HG02571 (cell line): ENCODE measurements around the gene FCHO1.
"Not testable (repeated sequence)": the region's sequence is repeated elsewhere in the genome, so short reads cannot be mapped to it uniquely, and the experiment has no call there.

Experiments
- ATAC-seq: cut with Tn5 transposase; IDR thresholded peaks from one replicate; pipeline ENCODE4 v1.9.1; 2021; ENCODE audit warnings: mild to moderate bottlenecking, moderate library complexity; ENCODE audit not compliant: unreplicated experiment

Gene FCHO1

DNA sequence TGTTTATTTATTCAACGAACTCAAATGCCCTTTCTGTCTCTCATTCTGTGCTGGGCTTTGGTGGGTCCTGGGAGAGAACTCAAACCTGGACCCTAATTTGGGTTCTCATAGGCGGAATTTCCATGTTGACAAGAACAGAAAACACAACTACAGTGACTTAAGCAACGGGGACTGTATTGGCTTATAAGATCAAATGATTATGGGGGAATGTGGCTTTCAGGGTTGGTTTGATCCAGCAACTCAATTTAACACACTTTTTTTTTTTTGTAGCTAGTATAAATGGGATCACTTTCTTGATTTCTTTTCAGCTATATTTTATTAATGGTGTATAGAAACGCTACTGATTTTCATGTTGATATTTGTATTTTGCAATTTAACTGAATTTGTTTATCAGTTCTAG is 9.9 kb downstream of the FCHO1 start:
- no peak for ATAC-seq

DNA sequence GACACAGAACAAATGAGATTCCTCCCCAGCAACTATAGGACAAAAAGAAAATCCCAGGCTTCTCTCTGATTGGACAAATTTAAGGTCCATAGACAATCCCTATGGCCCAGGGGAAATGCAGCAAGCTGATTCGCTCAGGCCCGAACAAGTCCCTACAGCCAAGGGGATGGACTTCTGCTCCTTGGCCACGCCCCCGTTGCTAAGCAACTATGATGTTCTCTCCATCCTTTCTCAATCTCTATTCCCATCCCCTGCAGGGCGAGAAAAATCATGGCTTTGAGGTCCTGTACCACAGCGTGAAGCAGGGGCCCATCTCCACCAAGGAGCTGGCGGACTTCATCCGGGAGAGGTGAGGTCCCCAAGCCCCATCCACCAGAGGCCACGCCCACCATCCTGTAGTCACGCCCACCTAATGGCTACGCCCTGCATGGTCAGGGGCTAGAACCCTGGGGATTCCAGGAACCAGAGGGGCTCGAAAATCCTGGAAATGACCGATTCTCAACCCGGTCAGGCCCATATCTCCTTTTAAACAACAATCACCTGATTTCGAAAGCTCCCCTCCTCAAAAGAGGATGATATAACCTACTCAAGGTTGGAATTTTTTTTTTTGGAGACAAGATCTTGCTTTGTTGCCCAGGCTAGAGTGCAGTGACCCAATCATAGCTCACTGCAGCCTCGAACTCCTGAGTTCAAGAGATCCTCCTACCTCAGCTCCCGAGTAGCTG is 11.4 kb downstream of the FCHO1 start:
- no peak for ATAC-seq

DNA sequence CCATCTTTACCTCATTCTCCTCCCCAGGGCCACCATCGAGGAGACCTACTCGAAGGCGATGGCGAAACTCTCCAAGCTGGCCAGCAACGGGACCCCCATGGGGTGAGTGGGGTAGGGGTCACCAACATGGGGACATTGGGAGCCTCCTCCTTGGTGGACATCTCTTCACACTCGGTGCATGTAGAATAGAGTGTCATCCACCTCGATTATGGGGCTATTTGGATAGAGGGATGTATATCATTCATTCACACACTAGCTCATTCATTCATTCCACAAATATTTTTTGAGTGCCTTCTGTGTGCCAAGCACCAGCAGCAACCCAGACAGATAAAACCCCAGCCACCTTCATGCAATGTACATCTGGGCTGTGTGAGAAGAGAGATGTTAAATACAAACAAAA is 13.1 kb downstream of the FCHO1 start:
- ATAC-seq: no peak

DNA sequence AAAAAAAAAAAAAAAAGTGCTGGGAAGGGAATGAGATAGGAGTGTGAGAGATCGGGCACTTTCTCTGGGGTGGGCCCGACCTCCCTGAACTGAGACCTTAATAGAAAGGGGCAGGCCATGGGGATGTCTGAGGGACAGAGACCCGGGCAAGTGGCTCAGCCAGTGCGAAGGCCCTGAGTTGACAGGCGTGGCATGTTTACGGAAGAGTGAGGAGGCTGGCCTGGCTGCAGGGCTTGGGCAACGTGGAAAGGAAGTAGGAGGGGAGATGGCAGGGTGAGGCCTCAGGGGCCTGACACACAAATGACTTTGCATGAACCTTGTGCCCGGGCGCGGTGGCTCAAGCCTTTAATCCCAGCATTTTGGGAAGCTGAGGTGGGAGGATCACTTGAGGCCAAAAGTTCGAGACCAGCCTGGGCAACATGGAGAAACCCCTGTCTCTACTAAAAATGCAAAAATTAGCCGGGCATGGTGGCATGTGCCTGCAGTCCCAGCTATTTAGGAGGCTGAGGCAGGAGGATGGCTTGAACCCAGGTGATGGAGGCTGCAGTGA is 13.9 kb downstream of the FCHO1 start:
- ATAC-seq: no peak

DNA sequence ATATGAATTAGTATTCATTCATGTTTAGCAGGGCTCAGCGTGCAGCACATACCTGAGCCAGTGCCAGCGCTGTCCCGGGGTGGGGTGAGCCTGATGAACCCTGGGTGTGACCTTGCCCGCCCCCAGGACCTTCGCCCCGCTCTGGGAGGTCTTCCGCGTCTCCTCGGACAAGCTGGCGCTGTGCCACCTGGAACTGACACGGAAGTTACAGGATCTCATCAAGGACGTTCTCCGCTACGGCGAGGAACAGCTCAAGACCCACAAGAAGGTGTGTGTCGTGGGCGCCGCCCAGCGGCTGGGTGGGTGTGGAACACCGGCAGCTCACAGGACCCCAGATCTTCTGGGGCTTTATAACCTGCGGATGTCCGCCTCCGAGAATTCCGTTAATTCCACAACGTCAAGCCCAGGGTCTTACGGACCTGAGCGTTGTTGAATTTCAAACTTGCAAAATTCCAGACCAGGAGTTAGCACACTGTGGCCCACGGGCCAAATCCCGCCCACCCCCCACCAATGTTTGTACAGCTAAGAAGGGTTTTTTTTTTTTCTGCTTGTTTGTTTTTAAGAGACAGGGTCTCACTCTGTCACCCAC is 15.4 kb downstream of the FCHO1 start:
- ATAC-seq: no peak

DNA sequence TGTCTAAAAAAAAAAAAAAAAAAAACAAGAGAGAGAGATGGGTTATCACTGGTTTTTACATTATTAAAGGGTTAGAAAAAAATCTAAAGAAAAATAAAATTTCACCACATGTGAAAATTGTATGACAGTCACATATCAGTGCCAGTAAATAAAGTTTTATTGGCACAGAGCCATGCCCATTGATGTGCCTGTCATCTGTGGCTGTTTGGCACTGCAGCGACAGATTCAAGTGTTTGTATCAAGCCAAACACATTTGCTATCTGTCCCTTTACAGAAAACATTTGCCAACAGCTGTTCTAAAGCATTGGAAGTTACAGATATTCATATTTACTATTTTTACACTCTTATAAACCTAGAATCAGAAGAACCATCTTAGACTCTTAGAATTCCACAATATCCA is 16.3 kb downstream of the FCHO1 start:
- ATAC-seq: no peak

DNA sequence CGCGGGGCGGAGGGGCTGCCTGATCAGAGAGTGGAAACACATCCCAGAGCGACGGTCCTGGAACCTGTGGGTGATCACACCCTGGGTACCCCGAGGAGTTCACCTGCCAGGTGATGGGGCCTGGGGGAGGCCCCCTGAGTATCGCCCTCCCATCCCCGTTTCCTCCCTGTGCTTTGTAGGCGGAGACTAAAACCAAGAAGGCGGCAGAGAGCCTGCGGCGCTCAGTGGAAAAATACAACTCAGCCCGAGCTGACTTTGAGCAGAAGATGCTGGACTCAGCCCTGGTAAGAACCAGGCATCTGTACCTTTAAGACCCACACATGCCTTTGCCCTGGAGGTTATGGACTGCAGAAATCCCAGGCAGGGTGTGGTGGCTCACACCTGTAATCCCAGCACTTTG is 19.3 kb downstream of the FCHO1 start:
- no peak for ATAC-seq

DNA sequence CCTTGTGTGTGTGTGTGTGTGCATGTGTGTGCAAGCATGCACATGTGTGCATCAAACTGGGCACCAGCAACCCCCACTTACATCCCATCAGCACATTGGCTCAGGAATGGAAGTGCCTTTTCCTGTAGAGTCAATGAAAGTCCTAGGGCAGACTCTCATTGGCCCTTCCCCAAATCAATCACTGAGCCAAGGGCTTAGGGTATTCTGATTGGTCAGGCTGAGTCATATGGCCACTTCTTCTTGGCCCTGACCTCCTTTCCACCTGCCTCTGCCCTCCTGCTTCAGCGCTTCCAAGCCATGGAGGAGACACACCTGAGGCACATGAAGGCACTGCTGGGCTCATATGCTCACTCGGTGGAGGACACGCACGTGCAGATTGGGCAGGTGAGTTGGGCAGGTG is 20.9 kb downstream of the FCHO1 start:
- no peak for ATAC-seq

DNA sequence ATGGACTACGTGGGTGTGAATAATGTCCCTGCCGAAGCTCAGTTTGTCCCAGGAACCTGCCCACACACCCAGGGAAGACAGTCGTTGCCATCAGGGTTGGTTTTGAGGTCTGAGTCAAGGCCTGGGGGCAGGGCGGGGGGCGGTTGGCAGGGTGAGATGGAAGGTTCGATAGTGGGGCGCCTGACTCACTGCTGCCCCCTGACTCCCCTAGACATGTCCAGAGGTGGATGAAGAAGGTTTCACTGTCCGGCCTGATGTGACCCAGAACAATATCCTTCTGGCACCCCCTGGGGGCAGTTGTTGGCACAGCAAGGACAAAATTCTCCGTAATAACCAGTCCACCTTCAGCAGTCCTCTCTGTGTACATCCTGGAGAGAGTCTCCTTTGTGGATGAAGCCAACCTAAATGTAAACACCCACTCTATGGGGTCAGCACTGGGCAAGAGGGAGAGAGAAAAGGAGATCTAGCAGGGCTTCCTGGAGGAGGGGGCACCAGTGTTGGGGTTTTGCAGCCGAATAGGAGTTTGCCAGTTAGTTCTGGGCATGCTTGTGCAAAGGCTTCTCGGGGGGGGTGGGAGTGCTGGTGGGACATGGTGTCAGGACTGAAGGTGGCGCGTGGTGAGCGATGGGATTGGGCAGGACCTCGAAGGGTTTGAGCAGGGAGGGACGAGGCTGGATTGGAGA is 24.1 kb downstream of the FCHO1 start:
- ATAC-seq: no peak

DNA sequence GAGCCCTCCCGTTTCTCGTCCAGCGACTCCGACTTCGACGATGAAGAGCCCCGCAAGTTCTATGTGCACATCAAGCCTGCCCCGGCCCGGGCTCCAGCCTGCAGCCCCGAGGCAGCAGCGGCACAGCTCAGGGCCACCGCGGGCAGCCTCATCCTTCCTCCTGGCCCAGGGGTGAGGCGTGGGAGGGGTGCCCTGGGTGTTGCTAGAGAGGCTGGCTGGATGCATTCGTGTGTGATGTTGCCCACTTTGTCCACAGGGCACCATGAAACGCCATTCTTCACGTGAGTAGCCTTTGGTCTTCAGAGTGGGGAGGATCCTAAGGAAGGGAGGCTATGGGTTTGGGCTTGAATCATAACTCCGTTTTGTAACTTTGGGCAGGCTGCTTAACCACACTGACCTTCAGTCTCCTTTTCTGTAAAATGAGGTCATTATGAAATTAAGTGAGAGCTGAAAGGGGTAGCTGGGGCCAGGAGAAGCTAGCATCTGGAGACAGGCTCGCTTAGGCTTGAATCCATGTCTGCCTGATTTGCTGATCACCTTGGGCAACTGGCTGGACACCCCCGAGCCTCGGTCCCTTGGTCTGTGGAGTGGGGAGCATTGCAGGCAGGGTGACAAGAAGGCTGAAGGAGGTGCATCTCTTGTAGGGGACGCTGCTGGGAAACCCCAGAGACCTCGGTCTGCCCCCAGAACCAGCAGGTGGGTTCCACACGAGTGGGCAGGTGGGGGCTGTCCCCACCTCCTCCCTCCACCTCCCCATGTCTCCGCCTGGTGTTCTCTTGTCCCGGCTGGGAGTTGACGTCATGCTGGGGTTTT is 24.9 kb downstream of the FCHO1 start:
- ATAC-seq: peak; percentile 63

DNA sequence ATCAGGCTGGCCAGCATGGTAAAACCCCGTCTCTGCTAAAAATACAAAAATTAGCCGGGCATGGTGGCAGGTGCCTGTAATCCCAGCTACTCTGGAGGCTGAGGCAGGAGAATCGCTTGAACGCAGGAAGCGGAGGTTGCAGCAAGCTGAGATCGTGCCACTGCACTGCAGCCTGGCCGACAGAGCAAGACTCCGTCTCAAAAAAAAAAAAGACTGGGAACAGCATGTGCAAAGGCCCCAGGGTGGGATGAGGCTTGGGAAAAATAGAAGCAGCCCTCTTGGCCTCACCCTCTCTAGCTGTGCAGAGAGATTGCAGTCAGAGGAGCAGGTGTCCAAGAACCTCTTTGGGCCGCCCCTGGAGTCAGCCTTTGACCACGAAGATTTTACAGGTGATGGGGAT is 26.6 kb downstream of the FCHO1 start:
- ATAC-seq: not testable (repeated sequence)

DNA sequence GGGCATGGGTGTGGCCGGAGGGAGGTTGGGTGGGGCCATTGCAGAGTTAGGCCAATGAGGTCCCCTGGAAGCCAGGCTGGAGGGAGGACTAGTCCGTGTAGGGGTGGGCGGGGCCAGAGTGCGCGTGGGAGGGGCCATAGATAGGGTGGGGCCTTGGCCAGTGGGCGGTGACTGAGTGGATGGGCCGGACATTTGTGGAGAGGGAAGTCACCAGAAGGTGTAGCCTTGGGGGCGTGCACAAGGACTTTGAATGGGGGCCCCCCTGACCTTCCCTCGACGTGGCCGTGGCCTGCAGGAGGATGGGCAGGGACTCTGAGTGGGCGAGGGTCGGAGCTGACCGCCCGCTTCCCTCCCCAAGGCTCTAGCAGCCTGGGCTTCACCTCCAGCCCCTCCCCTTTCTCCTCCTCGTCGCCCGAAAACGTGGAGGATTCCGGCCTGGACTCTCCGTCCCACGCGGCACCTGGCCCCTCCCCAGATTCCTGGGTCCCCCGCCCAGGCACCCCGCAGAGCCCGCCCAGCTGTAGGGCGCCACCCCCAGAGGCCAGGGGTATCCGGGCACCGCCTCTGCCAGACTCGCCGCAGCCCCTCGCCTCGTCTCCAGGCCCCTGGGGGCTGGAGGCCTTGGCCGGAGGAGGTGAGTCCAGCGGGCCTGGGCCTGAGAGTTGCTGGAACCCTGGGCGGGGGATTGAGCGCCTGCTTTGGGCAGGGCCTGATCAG is 27.1 kb downstream of the FCHO1 start:
- ATAC-seq: no peak

DNA sequence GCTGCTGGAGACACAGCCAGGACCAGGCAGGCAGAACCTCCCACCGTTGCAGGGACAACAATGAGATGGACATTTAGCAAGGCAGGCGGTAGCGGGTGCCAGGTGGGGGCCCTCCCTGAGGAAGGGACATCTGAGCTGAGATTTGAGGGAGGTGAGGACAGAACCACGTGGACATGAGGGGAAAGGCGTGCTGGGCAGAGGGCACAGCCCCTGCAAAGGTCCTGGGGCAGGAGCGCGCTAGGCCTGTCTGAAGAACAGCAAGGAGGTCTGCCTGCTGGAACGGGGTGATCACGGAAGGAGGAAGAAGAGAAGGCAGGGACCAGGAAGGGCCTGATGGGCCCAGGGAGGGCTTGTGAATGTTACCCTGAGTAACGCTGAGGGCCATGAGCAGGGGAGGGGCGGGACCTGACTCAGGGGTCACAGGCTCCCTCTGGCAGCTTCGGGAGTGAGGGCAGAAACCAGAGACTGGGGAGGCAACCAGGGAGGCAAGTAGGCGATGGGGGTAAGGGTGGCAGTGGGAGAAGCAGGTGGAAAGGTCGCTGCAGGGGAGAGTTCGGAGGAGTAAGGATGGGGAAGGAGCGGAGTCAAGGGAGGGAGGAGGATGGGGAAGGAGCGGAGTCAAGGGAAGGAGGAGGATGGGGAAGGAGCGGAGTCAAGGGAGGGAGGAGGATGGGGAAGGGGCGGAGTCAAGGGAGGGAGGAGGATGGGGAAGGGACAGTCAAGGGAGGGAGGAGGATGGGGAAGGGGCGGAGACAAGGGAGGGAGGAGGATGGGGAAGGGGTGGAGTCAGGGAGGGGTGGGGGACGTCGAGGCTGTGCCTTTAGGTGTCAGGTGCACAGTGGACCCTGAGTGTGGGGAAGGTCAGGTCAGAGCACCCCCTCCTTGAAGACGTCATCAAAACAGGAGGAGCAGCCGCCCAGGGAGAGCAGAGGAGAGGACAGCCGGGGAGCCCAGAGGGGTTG is 28.0 kb downstream of the FCHO1 start:
- no peak for ATAC-seq

DNA sequence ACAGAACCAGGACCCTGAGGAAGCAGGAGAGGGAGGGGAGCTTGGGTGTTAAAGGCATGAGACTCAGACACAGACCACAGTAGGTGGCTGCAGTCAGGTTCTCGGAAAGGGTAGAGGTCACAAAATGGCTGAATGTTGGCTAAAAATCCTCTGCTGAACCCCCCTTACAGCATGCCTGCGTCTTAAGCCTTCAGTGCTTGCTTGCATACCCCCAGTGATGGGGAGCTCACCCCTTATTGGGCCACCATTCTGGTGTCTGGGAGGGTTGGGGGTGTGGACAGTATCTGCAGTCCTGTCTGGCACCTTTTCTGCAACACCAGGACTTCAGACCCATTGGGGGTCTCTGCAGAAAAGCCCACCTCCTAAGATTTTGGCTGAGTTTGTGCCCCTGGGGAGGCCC is 29.5 kb downstream of the FCHO1 start:
- no peak for ATAC-seq

DNA sequence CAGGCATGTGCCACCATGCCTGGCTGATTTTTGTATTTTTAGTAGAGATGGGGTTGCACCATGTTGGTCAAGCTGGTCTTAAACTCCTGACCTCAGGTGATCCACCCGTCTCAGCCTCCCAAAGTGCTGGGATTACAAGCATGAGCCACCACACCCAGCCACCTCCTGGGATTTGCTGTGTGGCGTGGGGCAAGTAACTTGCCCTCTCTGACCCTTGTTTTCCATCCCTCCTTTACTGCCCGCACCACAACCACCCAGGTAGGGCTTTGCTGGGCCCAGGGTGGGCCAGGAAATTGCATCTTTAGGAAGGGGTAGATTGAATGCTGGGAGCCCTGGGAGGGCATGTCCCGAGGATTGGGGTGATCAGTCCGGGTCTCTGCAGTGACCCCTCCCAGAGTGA is 32.4 kb downstream of the FCHO1 start:
- ATAC-seq: not testable (repeated sequence)

DNA sequence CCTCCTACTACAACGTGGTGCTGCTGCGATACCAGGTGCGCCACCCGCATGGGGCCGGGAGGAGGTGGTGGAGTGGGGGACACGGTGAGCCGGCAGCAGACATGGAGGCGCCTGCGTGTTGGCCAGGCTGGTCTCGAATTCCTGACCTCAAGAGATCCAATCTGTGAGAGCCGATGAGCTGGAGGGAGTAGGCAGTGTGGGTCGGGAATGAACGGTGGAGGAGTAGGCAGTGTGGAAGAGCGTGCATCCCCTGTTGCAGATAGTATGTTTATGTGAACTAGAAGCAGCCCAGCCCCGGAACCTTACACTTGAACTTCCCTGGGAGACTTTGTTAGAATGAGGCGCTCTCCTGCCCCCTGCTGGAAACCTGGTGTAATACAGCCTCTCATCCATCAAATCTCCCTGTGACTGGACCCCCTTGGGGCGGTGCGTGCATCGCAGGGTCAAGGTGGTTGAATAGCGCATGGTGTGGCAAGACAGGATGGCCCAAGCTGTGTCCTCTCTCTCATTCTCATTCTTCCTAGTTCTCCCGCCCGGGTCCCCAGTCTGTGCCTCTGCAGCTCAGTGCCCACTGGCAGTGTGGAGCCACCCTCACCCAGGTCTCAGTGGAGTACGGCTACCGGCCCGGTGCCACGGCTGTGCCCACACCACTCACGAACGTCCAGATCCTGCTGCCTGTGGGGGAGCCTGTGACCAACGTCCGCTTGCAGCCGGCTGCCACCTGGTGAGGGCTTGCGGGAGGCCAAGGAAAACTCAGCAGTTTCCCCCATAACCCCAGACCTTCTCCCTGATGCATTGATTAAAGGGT is 33.1 kb downstream of the FCHO1 start:
- ATAC-seq: no peak

DNA sequence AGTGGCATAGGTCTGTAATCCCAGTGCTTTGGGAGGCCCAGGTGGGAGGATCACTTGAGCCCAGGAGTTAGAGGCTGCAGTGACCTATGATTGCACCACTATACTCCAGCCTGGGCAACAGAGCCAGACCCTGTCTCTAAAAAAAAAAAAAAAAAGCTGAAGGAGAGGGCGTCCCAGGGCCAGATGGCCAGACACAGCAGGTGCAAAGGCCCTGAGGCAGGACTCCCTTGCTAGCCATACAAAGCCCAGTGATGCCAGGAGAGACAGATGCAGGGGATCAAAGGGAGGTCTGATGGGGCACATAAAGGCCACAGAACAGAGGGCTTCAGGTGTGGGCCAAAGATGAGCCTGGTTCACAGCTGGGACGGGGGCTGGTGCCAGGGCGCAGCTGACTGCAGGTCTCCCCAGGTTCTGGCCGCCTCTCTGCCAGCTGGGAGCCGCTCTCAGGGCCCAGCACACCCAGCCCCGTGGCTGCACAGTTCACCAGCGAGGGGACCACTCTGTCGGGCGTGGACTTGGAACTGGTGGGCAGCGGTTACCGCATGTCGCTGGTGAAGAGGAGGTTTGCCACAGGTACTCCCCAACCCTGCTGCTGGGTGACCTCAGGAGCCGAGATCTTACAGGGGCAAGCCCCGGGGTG is 36.1 kb downstream of the FCHO1 start:
- no peak for ATAC-seq

DNA sequence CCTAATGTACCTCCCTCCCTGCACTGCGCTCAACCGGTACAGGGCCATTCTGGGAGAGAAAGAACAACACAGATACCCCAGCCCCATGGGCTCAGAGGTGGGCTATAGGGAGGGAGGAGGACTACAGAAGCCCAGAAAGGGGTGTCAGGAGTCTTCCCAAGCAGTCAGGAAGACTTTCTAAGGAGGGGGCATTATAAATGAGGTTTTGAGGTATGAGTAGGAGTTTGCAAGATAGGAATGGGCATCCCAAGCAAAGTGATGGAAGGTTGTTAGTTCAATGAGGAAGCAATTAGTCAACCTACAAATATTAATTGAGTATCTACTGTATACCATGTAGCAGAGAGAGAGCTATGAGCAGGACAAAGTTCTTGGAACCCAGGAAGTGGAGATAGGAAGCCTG is 37.4 kb downstream of the FCHO1 start:
- no peak for ATAC-seq
